ENCODE data around the gene NOXA1. TPM values are rescaled to one million over a fixed set of nuclear protein-coding genes. Genes with fewer than 3 reads are reported as not detected.

The NOXA1 gene
- total RNA-seq: 0.31 TPM in 1 of 2 replicates, not detected in the other

GRCh38 chr9:137422604-137423513 lies at the start of gene NOXA1, which contains the start of gene EXD3:
TSS of gene NOXA1 (plus strand) at chr9:137423393. CDS start at chr9:137423530, 137 bp downstream.
TSS of gene EXD3 (minus strand) at chr9:137423162. CDS start at chr9:137395357, 27,805 bp downstream.

GRCh38 chr9:137441289-137441934 lies 18.2 kb downstream of the NOXA1 start, which contains the start of gene ENTPD8:
TSS of gene ENTPD8 (minus strand) at chr9:137441357. CDS start at chr9:137438285, 3,072 bp downstream.

GRCh38 chr9:137459152-137459600 lies 36.0 kb downstream of the NOXA1 start, which contains the start of gene NSMF:
TSS of gene NSMF (minus strand) at chr9:137459334. CDS start at chr9:137459102, 232 bp downstream.

Other genes starting within 250 kb of the NOXA1 start
- gene ANAPC2, start 234.8 kb upstream of the NOXA1 start, total RNA-seq: 8.4 and 11.1 TPM in 2 replicates
- 95.3 and 137 TPM in 2 replicates for gene SSNA1, start 234.7 kb upstream of the NOXA1 start, total RNA-seq
- 4.9 and 6.7 TPM in 2 replicates for gene TPRN, start 222.7 kb upstream of the NOXA1 start, total RNA-seq
- gene TMEM203, start 217.7 kb upstream of the NOXA1 start, total RNA-seq: 29.0 and 40.6 TPM in 2 replicates
- gene NDOR1, start 217.7 kb upstream of the NOXA1 start, total RNA-seq: 9.0 and 11.4 TPM in 2 replicates
- 0.23 TPM in 1 of 2 replicates, not detected in the other for gene RNF208, start 201.2 kb upstream of the NOXA1 start, total RNA-seq
- 0.70 and 1.4 TPM in 2 replicates for gene CYSRT1, start 198.2 kb upstream of the NOXA1 start, total RNA-seq
- gene RNF224, start 195.9 kb upstream of the NOXA1 start, total RNA-seq: 0.15 TPM in 1 of 2 replicates, not detected in the other
- gene SLC34A3, start 192.5 kb upstream of the NOXA1 start, total RNA-seq: not detected in 2 replicates
- gene TUBB4B, start 182.1 kb upstream of the NOXA1 start, total RNA-seq: 439 and 1,151 TPM in 2 replicates
- not detected in 2 replicates for gene STPG3, start 172.1 kb upstream of the NOXA1 start, total RNA-seq
- gene NELFB, start 168.1 kb upstream of the NOXA1 start, total RNA-seq: 45.1 and 51.7 TPM in 2 replicates
- gene TOR4A, start 145.7 kb upstream of the NOXA1 start, total RNA-seq: 17.8 and 24.2 TPM in 2 replicates
- 1.1 and 2.2 TPM in 2 replicates for gene NRARP, start 121.1 kb upstream of the NOXA1 start, total RNA-seq
- 4.6 and 8.9 TPM in 2 replicates for gene EXD3, start 231 bp upstream of the NOXA1 start, total RNA-seq
- not detected in 2 replicates for gene ENTPD8, start 18.0 kb downstream of the NOXA1 start, total RNA-seq
- gene NSMF, start 35.9 kb downstream of the NOXA1 start, total RNA-seq: 48.9 and 50.7 TPM in 2 replicates
- 0.11 and 0.31 TPM in 2 replicates for gene PNPLA7, start 127.0 kb downstream of the NOXA1 start, total RNA-seq
- 107 and 108 TPM in 2 replicates for gene MRPL41, start 128.5 kb downstream of the NOXA1 start, total RNA-seq
- gene DPH7, start 155.5 kb downstream of the NOXA1 start, total RNA-seq: 28.7 and 37.0 TPM in 2 replicates
- 24.8 and 42.8 TPM in 2 replicates for gene ZMYND19, start 167.1 kb downstream of the NOXA1 start, total RNA-seq
- gene ARRDC1, start 182.3 kb downstream of the NOXA1 start, total RNA-seq: 120 and 143 TPM in 2 replicates
- 42.6 and 44.9 TPM in 2 replicates for gene EHMT1, start 195.6 kb downstream of the NOXA1 start, total RNA-seq

Measured in hair follicular keratinocyte (primary cell).